Dermis blood vessel endothelial cell (primary cell): ENCODE results near the gene FYCO1. TPM values are rescaled to one million over a fixed set of nuclear protein-coding genes. Genes with fewer than 3 reads are reported as not detected.
A peak's percentile ranks its signal among the peaks of the same experiment; 100 is the strongest.

ENCODE experiments used
- DNase-seq: peaks from one replicate; pipeline ENCODE4 v3.0.0; 2010
- total RNA-seq: library from RNA; depleted of rRNA; stranded (reverse); fragments of >200 nt; gene quantifications from 2 replicates; pipeline ENCODE4 v1.2.3, GENCODE V29; 2014

The FYCO1 gene
- total RNA-seq, 1 donor from 2014 or later = 14.5 TPM

DNA sequence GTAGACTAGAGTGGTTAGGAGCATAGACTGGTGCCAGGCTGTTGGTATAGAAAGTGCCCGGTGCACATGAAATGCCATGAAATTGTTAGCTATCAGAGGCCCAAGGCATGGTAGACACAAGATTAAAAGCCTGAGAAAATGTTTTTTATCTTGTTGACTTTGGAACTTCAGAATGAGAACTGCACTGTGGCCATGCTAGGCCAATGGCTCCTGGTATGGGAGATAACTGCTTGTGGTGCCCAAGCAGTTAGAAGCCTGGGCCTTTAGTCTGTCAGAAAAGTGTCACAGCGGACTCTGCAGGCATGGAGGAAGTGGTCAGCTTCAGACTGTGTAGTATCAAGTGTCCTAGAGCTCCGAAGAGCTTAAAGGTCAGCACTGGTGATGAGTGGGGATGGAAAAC is 11.9 kb downstream of the FYCO1 start:
- DNase-seq = no peak

DNA sequence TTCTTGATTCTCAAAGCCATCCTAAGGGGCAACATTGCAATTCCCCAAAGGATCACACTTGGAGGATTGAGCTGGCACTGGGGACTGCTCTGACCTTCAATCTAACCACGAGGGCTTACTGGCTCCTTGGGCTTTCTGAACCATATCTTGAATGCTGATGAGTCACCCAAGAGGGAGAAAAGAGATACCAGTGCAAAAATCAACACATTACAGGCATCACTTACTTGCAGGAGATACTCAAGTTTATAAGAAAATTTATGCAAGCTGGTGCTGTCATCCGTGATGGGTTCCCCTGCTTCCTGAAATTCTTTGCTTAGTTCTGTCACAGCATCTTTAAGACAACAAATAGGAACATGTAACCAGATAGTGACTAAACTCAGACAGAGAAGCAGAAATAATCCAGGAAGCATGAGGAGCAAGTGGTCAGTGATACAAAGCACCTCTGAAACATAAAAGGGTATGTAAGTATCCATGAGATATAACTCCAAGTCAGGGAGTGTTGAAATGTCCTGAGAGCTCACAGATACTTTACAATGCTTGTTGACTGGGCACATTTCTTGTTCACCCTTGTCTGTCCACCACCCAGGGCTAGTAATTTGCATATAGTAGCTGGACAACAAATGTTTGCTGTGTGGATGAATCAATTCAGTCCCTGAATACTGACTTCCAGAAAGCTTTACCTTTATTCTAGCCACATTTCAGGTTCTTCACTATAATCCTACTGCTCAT is 14.1 kb downstream of the FYCO1 start:
- no peak for DNase-seq

- no peak for DNase-seq
Measured at GRCh38 chr3:45980819-45981218, 14.8 kb downstream of the FYCO1 start.

GRCh38 chr3:45980229-45980813 is 15.3 kb downstream of the FYCO1 start:
- DNase-seq = no peak

DNA sequence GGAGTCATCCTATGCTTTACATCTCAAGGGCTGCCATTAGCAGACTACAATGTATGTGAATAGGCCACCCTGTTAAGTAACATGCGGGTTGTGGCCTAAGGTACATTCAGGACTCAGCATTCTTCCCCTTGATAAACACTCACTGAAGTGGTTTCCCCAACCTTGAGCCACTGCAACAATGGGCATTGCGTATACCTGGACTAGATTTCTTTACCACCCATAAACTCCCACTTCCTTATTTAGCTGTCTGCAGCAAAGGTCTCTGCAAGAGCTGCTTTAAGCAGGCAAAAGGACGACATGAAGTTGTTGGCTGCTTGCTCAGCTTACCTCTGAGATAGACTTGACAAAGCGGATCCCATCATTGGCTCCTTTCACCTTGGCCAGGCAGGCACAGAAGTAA is 16.2 kb downstream of the FYCO1 start:
- DNase-seq = no peak

- no peak for DNase-seq
Measured at GRCh38 chr3:45978006-45978761, 17.4 kb downstream of the FYCO1 start.

GRCh38 chr3:45976191-45977091 is 19.2 kb downstream of the FYCO1 start:
- no peak for DNase-seq

DNA sequence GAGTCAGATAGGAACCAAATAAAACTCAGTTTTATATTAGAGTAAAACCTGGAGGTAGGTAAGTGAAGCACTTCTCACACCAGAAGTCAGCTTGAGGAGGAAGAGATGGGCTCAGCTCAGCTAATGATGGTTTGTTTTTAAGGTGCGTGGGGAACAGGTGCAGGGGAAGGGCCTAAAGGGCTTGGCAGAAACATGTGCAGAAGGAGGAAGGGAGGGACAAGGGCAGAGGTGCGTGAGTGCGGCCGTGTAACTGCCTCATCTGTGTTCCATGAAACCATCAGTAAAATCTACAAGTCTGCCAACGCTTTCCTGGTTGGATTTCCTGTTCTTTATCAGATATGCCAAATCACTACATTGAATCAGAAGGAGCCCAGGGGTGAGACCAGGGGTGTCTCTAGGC is 19.9 kb downstream of the FYCO1 start:
- peak; percentile 19 for DNase-seq

- DNase-seq = no peak
Measured at GRCh38 chr3:45974686-45975085, 20.9 kb downstream of the FYCO1 start.

DNA sequence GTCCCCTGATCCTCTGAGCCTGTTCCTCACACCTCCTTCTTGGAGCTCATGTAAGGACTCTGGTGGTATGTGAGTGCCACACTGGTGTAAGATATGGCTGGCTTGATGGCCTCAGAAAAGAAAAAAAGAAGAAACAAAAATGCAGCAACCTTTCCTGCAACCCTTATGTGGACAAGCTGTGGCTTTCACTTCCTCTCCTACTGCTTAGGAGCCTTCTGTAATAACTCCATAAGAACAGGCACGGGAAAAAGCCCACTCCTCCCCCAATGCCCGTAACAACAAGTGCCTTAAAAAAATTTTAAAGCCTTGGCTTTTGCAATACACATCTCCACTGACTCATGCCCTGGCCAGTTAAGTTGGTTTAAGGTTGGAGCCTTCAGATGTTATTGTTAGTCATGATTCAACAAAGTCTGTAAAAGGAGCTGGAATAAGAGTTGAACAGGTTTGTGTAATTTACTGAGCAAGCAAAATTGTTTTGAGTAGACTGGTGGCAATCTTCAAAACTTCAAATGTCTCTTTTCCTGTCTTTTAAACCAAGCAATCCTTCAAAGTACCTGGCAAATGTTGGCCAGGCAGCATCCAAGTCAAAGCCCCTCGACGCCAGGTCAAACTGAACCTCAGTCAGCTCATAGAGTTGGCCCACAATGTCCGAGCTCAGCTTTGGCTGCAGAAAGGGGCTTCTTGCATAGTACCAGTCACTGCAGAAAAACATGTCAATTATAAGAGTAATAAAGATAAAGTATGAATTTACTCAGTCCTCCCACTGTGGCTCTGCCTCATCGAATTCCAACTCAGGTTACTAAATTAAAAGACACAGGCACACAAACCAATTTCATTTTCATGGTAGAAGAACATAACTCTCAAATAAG is 22.9 kb downstream of the FYCO1 start:
- DNase-seq = no peak

DNA sequence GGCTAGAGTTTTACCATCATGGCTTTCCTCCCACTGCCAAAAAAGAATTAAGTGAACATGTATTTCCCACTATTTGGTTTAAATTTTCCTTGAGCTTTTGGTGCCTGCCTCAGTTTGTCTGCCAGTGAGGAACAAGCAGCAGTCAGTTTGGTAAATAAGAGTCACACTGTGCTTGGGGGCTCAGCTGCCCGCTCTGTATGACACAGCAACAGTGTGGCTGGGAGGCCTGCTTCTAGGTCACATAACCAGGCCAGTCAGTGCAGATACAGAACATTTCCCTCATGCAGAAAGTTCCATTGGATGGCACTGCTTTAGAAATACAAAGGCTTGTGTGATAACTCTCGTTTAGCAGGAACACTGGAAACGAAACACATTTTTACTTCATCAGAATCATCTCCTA is 25.7 kb downstream of the FYCO1 start:
- no peak for DNase-seq

- DNase-seq = no peak
Measured at GRCh38 chr3:45969116-45969515, 26.5 kb downstream of the FYCO1 start.

DNA sequence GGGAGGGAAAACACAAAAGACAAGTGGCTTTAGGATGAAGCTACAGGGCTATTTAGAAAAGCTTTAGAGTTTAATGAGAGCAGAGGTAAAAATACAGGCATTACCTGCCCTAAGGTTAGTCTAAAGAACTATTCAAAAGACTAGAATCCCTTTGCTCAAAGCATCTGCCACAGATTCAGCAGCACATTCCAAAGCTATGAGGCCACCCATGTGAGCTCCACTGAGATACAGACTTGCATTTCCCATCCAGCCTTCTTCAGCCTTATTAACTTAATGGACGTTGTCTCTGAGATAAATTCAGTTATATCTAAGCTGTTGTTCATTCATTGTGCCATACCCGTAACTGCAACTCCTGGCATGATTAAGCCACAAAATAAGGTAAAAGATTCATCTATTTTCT is 26.9 kb downstream of the FYCO1 start:
- no peak for DNase-seq

GRCh38 chr3:45968149-45968548 is 27.5 kb downstream of the FYCO1 start:
- no peak for DNase-seq

GRCh38 chr3:45967724-45968123 is 27.9 kb downstream of the FYCO1 start:
- DNase-seq = no peak

DNA sequence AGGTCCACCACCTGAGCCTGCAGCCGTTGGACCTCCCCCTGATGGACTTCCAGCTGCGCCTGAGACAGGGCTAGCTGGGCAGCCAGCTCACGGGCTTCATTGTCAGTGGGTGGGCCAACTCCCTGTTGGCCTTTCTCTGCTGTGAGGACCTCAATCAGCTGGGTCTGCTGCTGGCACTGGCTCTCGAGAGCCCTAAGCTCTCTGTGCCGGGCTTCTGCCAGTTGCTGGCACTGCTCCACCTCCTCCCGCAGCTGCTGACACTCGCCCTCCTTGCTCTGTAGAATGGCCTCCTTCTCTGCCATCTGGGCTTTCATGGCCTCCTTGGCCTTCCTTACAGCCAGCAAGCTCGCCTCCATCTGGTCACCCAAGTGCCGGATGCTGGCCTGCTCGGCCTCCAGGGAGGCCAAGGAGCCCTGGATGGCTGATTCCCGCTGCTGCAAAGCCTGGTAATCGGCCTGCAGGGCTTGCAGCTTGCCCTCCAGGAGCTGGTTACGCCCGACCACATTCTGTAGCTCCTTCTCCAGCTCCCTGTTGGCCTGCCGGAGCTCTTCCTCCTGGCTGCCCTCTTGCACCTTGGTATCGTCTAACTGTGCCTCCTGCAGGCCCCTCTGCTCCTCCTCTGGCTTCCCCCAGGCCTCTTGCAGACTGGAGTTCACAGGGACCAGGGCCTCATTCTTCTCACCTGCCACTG is 28.5 kb downstream of the FYCO1 start:
- no peak for DNase-seq

- DNase-seq = no peak
Measured at GRCh38 chr3:45966371-45966791, 29.2 kb downstream of the FYCO1 start.

DNA sequence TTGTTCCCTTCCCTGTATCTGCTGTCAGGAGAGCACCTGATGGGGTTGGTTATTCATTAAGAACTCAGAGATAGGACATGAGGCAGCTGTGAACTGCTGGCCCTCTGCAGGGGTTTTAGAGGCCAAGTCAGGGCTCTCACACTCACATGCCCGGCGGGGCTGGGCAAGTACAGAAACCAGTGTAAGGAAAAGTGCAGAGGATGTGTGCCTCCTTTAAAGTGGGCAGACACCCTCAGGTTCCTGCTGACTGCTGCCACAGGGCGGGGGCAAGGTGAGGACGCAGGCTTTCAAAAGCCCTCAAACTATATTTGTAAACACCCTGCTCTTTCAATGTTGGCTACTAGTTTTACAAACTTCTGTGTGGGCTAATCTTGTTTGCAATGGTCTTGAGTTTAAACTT is 30.0 kb downstream of the FYCO1 start:
- no peak for DNase-seq

DNA sequence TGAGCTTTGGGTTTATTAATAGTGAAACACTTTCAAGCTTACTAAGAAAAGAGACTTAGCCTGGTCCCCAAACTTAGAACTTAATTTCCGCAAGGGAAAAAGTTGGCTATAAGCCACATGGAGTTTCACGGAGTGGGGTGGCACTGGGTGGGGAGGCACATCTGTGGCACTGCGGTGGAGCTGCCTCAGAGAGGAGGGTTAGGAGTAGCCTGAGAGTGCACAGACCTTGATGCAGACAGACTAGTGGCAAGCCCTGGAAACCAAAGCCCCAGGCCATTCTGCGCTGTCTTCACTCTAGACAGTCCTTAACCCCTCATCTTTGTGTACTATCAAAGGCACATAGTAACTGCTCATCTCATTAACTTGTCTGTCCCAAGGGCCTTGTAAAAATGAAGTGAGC is 30.4 kb downstream of the FYCO1 start:
- DNase-seq = no peak

DNA sequence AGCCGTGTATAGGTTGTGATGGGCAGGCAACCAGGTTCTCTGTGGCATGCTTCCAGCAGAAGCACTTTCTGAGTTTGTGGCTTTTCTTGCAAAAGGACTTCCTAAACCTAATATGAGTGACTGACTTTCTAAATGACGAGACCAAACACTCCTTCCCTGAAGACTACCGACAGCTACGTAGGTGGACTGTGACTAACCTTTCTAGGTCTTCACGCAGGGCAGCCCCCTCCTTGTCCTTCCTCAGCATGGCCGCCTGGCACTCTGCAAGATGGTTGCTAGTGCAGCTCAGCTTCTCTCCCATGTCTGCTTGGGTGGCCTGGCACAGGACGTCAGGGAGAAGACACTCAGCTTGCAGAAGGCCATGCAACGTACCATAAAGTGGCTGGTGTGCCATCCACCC is 31.5 kb downstream of the FYCO1 start:
- DNase-seq = no peak

DNA sequence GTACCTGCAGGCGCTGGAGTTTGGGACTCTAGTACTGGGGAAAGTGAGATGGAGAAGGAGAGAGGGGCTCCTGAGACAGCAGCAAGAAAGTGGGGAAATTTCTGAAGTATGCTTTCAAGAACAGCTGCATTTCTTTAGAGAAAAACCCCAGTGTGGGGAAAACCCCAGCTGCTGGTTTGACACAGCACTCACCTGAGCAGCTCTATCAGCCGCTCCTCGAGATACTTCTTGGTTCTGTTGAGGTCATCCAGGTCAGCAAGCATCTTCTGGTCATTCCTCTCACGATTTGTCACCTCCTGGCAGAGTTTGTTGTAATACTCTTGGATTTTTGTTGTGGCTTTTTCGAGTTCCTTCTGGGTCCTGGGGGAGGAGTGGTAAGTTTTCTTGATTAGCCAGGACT is 33.6 kb downstream of the FYCO1 start:
- no peak for DNase-seq
